VCaP (cell line): Measurements from ENCODE around the gene RASA3.
A peak's percentile ranks its signal among the peaks of the same experiment; 100 is the strongest.

Experiments
- H3K27ac ChIP-seq: fragments of 450-650 bp; 2 replicates; pipeline ENCODE4 v1.5.1; 2017
- CTCF ChIP-seq: fragments of 450-650 bp; conservative IDR thresholded peaks from 2 replicates; pipeline ENCODE4 v1.5.1; 2017; ENCODE audit warnings: mild to moderate bottlenecking, moderate library complexity

The RASA3 gene

GRCh38 chr13:114039471-114040141, 92.8 kb downstream of the RASA3 start:
- H3K27ac ChIP-seq, result no peak overlapping the region
- no peak for TF ChIP-seq CTCF

GRCh38 chr13:114038900-114039299, 93.5 kb downstream of the RASA3 start:
- H3K27ac ChIP-seq, result no peak overlapping the region
- TF ChIP-seq CTCF, result no peak

GRCh38 chr13:114038211-114038613, 94.2 kb downstream of the RASA3 start:
- no peak overlapping the region for H3K27ac ChIP-seq
- no peak for TF ChIP-seq CTCF

GRCh38 chr13:114037674-114038073, 94.7 kb downstream of the RASA3 start:
- TF ChIP-seq CTCF, result no peak
- H3K27ac ChIP-seq, result no peak overlapping the region

- TF ChIP-seq CTCF, result no peak
- H3K27ac ChIP-seq, result peak overlapping the region; percentile 31; the same call in 1 of the 2 replicates
Observed at GRCh38 chr13:114035583-114036531, 96.6 kb downstream of the RASA3 start.

GRCh38 chr13:114035186-114035582, 97.2 kb downstream of the RASA3 start:
- no peak for TF ChIP-seq CTCF
- H3K27ac ChIP-seq, result peak overlapping the region; percentile 31; the same call in 1 of the 2 replicates

GRCh38 chr13:114034481-114034891, 97.9 kb downstream of the RASA3 start:
- no peak for TF ChIP-seq CTCF
- no peak overlapping the region for H3K27ac ChIP-seq
